Liver (tissue), 9 donors: ENCODE data around the gene COX5A. TPM values are rescaled to one million over a fixed set of nuclear protein-coding genes. Genes with fewer than 3 reads are reported as not detected.
A peak's percentile ranks its signal among the peaks of the same experiment; 100 is the strongest.
"Not testable (repeated sequence)": the region's sequence is repeated elsewhere in the genome, so short reads cannot be mapped to it uniquely, and the experiment has no call there.

Source experiments
- DNase-seq: peaks from one replicate; pipeline ENCODE4 v3.0.0-alpha.2; 2017; ENCODE audit warnings: low spot score
- H3K27ac ChIP-seq, 2 donors: one replicate each; pipeline ENCODE4 v1.7.0; 2013; ENCODE audit warnings: inconsistent platforms in 2 of 2, low read length in 2 of 2, control low read depth in 1 of 2, low read depth in 1 of 2, mild to moderate bottlenecking in 1 of 2
- H3K27me3 ChIP-seq, 4 donors: one replicate each; pipeline versions ENCODE4 v1.6.1 to v1.7.0; 2013; ENCODE audit warnings: low read length in 3 of 4, inconsistent platforms in 1 of 4, mild to moderate bottlenecking in 1 of 4, moderate library complexity in 1 of 4; ENCODE audit not compliant: control insufficient read depth in 4 of 4, insufficient read depth in 4 of 4
- H3K36me3 ChIP-seq, 4 donors: one replicate each; pipeline versions ENCODE4 v1.6.1 to v1.7.0; 2013; ENCODE audit warnings: low read length in 3 of 4, mild to moderate bottlenecking in 3 of 4, low read depth in 1 of 4, moderate library complexity in 1 of 4; ENCODE audit not compliant: control insufficient read depth in 4 of 4, insufficient read depth in 3 of 4
- H3K4me1 ChIP-seq, 4 donors: one replicate each; pipeline versions ENCODE4 v1.6.1 to v1.7.0; 2013; ENCODE audit warnings: low read length in 3 of 4, mild to moderate bottlenecking in 3 of 4, moderate library complexity in 1 of 4; ENCODE audit not compliant: control insufficient read depth in 4 of 4, insufficient read depth in 4 of 4
- H3K4me3 ChIP-seq, 3 donors: one replicate each; pipeline versions ENCODE4 v1.6.1 to v1.7.0; 2013; ENCODE audit warnings: low read length in 3 of 3, control low read depth in 1 of 3, low read depth in 1 of 3, mild to moderate bottlenecking in 1 of 3
- H3K9ac ChIP-seq, 2 donors: one replicate each; pipeline ENCODE4 v1.7.0; 2013; ENCODE audit warnings: low read length in 2 of 2, mild to moderate bottlenecking in 2 of 2, moderate library complexity in 2 of 2, control low read depth in 1 of 2, low read depth in 1 of 2
- H3K9me3 ChIP-seq, 4 donors: one replicate each; pipeline versions ENCODE4 v1.6.1 to v1.7.0; 2013; ENCODE audit warnings: low read length in 3 of 4; ENCODE audit not compliant: control insufficient read depth in 4 of 4
- EGR1 ChIP-seq, 2 donors: IDR thresholded peaks; 2 replicates each; pipeline ENCODE4 v1.6.1; 2016 to 2018; ENCODE audit warnings: antibody characterized with exemption in 2 of 2, low read depth in 2 of 2
- FOXA1 ChIP-seq: IDR thresholded peaks from 2 replicates; pipeline ENCODE4 v1.6.1; 2016; ENCODE audit warnings: antibody characterized with exemption
- FOXA2 ChIP-seq: IDR thresholded peaks from 2 replicates; pipeline ENCODE4 v1.6.1; 2016; ENCODE audit warnings: antibody characterized with exemption
- HNF4A ChIP-seq, 2 donors: conservative IDR thresholded peaks; 2 replicates each; pipeline ENCODE4 v1.6.1; 2016; ENCODE audit warnings: antibody characterized with exemption in 2 of 2, mild to moderate bottlenecking in 2 of 2
- HNF4G ChIP-seq: IDR thresholded peaks from 2 replicates; pipeline ENCODE4 v1.6.1; 2016; ENCODE audit warnings: antibody characterized with exemption
- MAX ChIP-seq: IDR thresholded peaks from 2 replicates; pipeline ENCODE4 v1.6.1; 2016; ENCODE audit warnings: antibody characterized with exemption
- NR2F2 ChIP-seq: IDR thresholded peaks from 2 replicates; pipeline ENCODE4 v1.6.1; 2016; ENCODE audit warnings: antibody characterized with exemption
- SP1 ChIP-seq: IDR thresholded peaks from 2 replicates; pipeline ENCODE4 v1.6.1; 2018; ENCODE audit warnings: antibody characterized with exemption, mild to moderate bottlenecking
- TAF1 ChIP-seq: conservative IDR thresholded peaks from 2 replicates; pipeline ENCODE4 v1.6.1; 2016; ENCODE audit warnings: antibody characterized with exemption, mild to moderate bottlenecking
- WGBS: extraction: QIAGEN DNeasy Blood & Tissue Kit; methylation state at CpG from one replicate; pipeline ENCODE4 v1.1.7; 2013; 5-methylcytosine and 5-hydroxymethylcytosine counted together
- polyA plus RNA-seq, 2 donors: library from polyadenylated mRNA; stranded (reverse) in 1 of 2; unstranded in 1 of 2; fragments of 200-250 nt in 1 of 2; fragments of >200 nt in 1 of 2; fragmentation: Nextera tagmentation in 1 of 2; extraction: Ambion mirVana in 1 of 2; gene quantifications; one replicate each; pipeline versions ENCODE4 v1.2.1 to v1.2.3, GENCODE V29; 2013 to 2015
- total RNA-seq, 2 donors: library from RNA; depleted of rRNA; stranded (reverse); fragments of >200 nt; gene quantifications; one replicate each; pipeline ENCODE4 v1.2.3, GENCODE V29; 2014
- TF ChIP-seq, protein P1 (sequence below): IDR thresholded peaks from 2 replicates; pipeline ENCODE4 v1.6.1; 2016; ENCODE audit warnings: antibody characterized with exemption
- TF ChIP-seq, protein P2 (sequence below): fragments of 150-350 bp; IDR thresholded peaks from 2 replicates; pipeline ENCODE4 v1.5.1; 2017; ENCODE audit warnings: improper control_type of control experiment, low read depth, low read length; ENCODE audit not compliant: missing input control
- TF ChIP-seq, protein P3 (sequence below): IDR thresholded peaks from 2 replicates; pipeline ENCODE4 v1.6.1; 2016; ENCODE audit warnings: antibody characterized with exemption, mild to moderate bottlenecking
- donor health status: healthy.
- donor health status: healthy.
- donor health status: healthy.
- donor health status: healthy.
- donor health status: healthy.

The COX5A gene
- total and polyA plus RNA-seq, 4 donors: 47.9 to 374 (median 190) TPM

- TF ChIP-seq EGR1 (IDR thresholded peaks at IDR 0.05; ENCODE audit: low read depth in 2 of 2): no peak
- peak; percentile 40 for TF ChIP-seq NR2F2
- 58% methylated on average over 8 of the region's 8 CpGs for WGBS
- DNase-seq: no peak
- Histone ChIP-seq H3K4me3 (peak overlapping the region in 2 of 3 donors; percentile 66 to 78), H3K4me1 (peaks cover 7 to 30% (median 21%) of the 10 kb centered on the region in 4 donors), H3K36me3 (peaks cover 0 to 6% (median 4%) of the 10 kb centered on the region in 4 donors), H3K9me3 (no peaks in the 10 kb centered on the region), H3K9ac (peak overlapping the region in 1 of 2 donors; percentile 42), H3K27ac (peak overlapping the region; percentile 22 to 77), H3K27me3 (no peaks in the 10 kb centered on the region)
Measured at GRCh38 chr15:74889390-74889882, 48.4 kb downstream of the COX5A start.

DNA sequence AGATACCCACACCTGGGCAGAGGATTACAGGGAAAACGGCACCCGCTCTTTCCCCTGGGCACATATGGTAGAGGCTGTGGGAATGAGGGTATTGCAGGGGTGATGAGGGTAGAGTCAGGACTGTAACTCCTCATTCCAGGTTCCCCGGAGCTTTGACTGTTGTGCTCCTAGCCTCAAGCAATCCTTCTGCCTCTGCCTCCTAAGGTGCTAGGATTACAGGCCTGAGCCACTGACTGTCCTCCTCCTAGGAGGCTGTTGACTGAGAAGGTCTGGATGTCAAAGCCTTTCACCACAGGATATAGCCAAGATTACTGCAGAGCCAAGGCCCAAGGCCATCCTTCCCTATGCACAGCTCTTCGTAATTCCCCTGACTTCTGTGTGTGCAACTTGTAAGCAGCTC lies 49.2 kb downstream of the COX5A start:
- no peak for TF ChIP-seq HNF4G
- no peak for TF ChIP-seq MAX
- TF ChIP-seq EGR1 (IDR thresholded peaks at IDR 0.05; ENCODE audit: low read depth in 2 of 2): no peak
- TF ChIP-seq, protein P1, sequence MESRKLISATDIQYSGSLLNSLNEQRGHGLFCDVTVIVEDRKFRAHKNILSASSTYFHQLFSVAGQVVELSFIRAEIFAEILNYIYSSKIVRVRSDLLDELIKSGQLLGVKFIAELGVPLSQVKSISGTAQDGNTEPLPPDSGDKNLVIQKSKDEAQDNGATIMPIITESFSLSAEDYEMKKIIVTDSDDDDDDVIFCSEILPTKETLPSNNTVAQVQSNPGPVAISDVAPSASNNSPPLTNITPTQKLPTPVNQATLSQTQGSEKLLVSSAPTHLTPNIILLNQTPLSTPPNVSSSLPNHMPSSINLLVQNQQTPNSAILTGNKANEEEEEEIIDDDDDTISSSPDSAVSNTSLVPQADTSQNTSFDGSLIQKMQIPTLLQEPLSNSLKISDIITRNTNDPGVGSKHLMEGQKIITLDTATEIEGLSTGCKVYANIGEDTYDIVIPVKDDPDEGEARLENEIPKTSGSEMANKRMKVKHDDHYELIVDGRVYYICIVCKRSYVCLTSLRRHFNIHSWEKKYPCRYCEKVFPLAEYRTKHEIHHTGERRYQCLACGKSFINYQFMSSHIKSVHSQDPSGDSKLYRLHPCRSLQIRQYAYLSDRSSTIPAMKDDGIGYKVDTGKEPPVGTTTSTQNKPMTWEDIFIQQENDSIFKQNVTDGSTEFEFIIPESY: no peak
- TF ChIP-seq, protein P2, sequence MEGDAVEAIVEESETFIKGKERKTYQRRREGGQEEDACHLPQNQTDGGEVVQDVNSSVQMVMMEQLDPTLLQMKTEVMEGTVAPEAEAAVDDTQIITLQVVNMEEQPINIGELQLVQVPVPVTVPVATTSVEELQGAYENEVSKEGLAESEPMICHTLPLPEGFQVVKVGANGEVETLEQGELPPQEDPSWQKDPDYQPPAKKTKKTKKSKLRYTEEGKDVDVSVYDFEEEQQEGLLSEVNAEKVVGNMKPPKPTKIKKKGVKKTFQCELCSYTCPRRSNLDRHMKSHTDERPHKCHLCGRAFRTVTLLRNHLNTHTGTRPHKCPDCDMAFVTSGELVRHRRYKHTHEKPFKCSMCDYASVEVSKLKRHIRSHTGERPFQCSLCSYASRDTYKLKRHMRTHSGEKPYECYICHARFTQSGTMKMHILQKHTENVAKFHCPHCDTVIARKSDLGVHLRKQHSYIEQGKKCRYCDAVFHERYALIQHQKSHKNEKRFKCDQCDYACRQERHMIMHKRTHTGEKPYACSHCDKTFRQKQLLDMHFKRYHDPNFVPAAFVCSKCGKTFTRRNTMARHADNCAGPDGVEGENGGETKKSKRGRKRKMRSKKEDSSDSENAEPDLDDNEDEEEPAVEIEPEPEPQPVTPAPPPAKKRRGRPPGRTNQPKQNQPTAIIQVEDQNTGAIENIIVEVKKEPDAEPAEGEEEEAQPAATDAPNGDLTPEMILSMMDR: no peak
- TF ChIP-seq TAF1: no peak
- TF ChIP-seq FOXA1: no peak
- TF ChIP-seq, protein P3, sequence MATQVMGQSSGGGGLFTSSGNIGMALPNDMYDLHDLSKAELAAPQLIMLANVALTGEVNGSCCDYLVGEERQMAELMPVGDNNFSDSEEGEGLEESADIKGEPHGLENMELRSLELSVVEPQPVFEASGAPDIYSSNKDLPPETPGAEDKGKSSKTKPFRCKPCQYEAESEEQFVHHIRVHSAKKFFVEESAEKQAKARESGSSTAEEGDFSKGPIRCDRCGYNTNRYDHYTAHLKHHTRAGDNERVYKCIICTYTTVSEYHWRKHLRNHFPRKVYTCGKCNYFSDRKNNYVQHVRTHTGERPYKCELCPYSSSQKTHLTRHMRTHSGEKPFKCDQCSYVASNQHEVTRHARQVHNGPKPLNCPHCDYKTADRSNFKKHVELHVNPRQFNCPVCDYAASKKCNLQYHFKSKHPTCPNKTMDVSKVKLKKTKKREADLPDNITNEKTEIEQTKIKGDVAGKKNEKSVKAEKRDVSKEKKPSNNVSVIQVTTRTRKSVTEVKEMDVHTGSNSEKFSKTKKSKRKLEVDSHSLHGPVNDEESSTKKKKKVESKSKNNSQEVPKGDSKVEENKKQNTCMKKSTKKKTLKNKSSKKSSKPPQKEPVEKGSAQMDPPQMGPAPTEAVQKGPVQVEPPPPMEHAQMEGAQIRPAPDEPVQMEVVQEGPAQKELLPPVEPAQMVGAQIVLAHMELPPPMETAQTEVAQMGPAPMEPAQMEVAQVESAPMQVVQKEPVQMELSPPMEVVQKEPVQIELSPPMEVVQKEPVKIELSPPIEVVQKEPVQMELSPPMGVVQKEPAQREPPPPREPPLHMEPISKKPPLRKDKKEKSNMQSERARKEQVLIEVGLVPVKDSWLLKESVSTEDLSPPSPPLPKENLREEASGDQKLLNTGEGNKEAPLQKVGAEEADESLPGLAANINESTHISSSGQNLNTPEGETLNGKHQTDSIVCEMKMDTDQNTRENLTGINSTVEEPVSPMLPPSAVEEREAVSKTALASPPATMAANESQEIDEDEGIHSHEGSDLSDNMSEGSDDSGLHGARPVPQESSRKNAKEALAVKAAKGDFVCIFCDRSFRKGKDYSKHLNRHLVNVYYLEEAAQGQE: no peak
- TF ChIP-seq HNF4A (conservative IDR thresholded peaks at IDR 0.05): no peak
- no peak for TF ChIP-seq SP1
- TF ChIP-seq FOXA2: no peak
- Histone ChIP-seq H3K27me3 (no peaks in the 10 kb centered on the region), H3K27ac (no peak overlapping the region), H3K9ac (no peak overlapping the region), H3K4me3 (no peak overlapping the region), H3K4me1 (peaks cover 7 to 30% (median 21%) of the 10 kb centered on the region in 4 donors), H3K9me3 (no peaks in the 10 kb centered on the region), H3K36me3 (peaks cover 0 to 6% (median 4%) of the 10 kb centered on the region in 4 donors)
- DNase-seq: no peak
- 92% methylated on average over 4 of the region's 4 CpGs for WGBS

DNA sequence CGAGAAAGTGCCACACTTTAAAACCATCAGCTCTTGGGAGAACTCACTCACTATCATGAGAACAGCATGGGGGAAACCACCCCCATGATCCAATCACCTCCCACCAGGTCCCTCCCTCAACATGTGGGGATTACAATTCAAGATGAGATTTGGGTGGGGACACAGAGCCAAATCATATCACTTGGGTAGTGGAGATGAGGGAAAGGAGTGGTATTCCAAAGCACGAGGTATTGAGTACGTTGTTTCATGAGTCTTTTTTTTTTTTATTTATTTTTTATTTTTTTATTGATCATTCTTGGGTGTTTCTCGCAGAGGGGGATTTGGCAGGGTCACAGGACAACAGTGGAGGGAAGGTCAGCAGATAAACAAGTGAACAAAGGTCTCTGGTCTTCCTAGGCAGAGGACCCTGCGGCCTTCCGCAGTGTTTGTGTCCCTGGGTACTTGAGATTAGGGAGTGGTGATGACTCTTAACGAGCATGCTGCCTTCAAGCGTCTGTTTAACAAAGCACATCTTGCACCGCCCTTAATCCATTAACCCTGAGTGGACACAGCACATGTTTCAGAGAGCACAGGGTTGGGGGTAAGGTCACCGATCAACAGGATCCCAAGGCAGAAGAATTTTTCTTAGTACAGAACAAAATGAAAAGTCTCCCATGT lies 50.2 kb downstream of the COX5A start:
- not testable (repeated sequence) for H3K9me3 ChIP-seq, H3K9ac ChIP-seq, H3K36me3 ChIP-seq, DNase-seq, H3K27me3 ChIP-seq, H3K4me3 ChIP-seq, H3K27ac ChIP-seq
- WGBS: 75% methylated on average over 10 of the region's 10 CpGs
- peaks cover 7 to 28% (median 20%) of the 10 kb centered on the region in 4 donors for H3K4me1 ChIP-seq
